AG09309 (cell line): ENCODE results near the gene TNFRSF12A.

Experiments used
- DNase-seq: peaks from one replicate; pipeline ENCODE4 v3.0.0-alpha.2; 2010; ENCODE audit warnings: low read depth
- H3K4me3 ChIP-seq: 2 replicates; pipeline ENCODE4 v1.5.1; 2011; ENCODE audit warnings: mild to moderate bottlenecking, low read depth, low read length, moderate library complexity; ENCODE audit not compliant: control insufficient read depth
- CTCF ChIP-seq: IDR thresholded peaks from 2 replicates; pipeline ENCODE4 v1.5.1; 2011; ENCODE audit warnings: mild to moderate bottlenecking, low read depth, low read length, inconsistent platforms; ENCODE audit not compliant: insufficient read depth, control insufficient read depth; ENCODE audit errors: missing control alignments

Gene TNFRSF12A

GRCh38 chr16:3010510-3010909 lies 9.7 kb upstream of the TNFRSF12A start:
- no peak overlapping the region for H3K4me3 ChIP-seq
- DNase-seq: no peak
- TF ChIP-seq CTCF: no peak

- no peak overlapping the region for H3K4me3 ChIP-seq
- DNase-seq: no peak
- TF ChIP-seq CTCF: no peak
Observed at GRCh38 chr16:3012246-3012645, 7.9 kb upstream of the TNFRSF12A start.

GRCh38 chr16:3012828-3013420 lies 7.2 kb upstream of the TNFRSF12A start, which contains the start of gene CLDN9:
Gene CLDN9 (plus strand): TSS chr16:3012923. CDS start chr16:3013363, 440 bp downstream.
- no peak for DNase-seq
- H3K4me3 ChIP-seq: no peak within 1 kb of the TSS
- no peak for TF ChIP-seq CTCF

- TF ChIP-seq CTCF: no peak
- no peak overlapping the region for H3K4me3 ChIP-seq
- DNase-seq: no peak
Observed at GRCh38 chr16:3013491-3013951, 6.6 kb upstream of the TNFRSF12A start.

GRCh38 chr16:3013998-3014690 lies 6.0 kb upstream of the TNFRSF12A start:
- TF ChIP-seq CTCF: no peak
- DNase-seq: no peak
- H3K4me3 ChIP-seq: no peak overlapping the region

GRCh38 chr16:3014971-3015370 lies 5.2 kb upstream of the TNFRSF12A start:
- no peak for DNase-seq
- TF ChIP-seq CTCF: no peak
- no peak overlapping the region for H3K4me3 ChIP-seq
